ENCODE results near the gene ZNF227.

DNA sequence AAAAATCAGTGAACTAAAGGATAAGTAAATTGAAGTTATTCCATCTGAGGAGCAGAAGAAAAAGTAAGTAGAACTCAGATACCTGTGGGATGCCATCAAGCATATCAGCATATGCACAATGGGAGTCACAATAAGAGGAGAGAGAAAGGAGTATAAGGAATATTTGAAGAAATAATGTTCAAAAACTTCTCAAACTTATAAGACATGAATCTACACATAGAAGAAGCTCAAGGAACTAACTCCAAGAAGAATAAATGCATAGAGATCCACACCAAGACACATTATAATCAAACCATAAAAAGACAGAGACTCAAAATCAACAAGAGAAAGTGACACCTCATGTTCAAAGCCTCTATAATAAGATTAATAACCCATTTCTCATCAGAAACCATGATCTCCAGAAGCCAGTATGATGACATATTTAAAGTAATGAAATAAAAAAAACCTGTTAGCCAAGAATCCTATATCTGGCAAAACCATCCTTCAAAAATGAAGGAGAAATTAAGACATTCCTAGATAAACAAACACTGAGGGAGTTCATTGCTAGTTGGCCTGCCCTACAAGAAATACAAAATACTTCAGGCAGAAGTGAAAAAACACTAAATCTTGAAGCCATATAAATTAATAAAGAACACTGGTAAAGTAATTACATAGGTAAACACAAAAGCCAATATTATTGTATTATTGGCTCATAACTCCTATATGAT, 43.5 kb downstream of the ZNF227 start:
- no peak for TF ChIP-seq EZH2 (IDR thresholded peaks at IDR 0.05; ENCODE audit: low read depth)
- TF ChIP-seq, protein P1, sequence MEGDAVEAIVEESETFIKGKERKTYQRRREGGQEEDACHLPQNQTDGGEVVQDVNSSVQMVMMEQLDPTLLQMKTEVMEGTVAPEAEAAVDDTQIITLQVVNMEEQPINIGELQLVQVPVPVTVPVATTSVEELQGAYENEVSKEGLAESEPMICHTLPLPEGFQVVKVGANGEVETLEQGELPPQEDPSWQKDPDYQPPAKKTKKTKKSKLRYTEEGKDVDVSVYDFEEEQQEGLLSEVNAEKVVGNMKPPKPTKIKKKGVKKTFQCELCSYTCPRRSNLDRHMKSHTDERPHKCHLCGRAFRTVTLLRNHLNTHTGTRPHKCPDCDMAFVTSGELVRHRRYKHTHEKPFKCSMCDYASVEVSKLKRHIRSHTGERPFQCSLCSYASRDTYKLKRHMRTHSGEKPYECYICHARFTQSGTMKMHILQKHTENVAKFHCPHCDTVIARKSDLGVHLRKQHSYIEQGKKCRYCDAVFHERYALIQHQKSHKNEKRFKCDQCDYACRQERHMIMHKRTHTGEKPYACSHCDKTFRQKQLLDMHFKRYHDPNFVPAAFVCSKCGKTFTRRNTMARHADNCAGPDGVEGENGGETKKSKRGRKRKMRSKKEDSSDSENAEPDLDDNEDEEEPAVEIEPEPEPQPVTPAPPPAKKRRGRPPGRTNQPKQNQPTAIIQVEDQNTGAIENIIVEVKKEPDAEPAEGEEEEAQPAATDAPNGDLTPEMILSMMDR (conservative IDR thresholded peaks at IDR 0.05): no peak

All from PC-9 (cell line).